HFFc6 (cell line): Measurements from ENCODE around the gene AKAP13. TPM values are rescaled to one million over a fixed set of nuclear protein-coding genes. Genes with fewer than 3 reads are reported as not detected.
A peak's percentile ranks its signal among the peaks of the same experiment; 100 is the strongest.

Experiments
- DNase-seq: peaks from one replicate; pipeline ENCODE4 v3.0.0-alpha.2; 2018
- H3K27ac Mint-ChIP-seq: 2 replicates; pipeline ENCODE4 v1.8.0; 2020; ENCODE audit warnings: mild to moderate bottlenecking, mixed read lengths
- H3K27me3 Mint-ChIP-seq: 2 replicates; pipeline ENCODE4 v1.8.0; 2021; ENCODE audit warnings: mild to moderate bottlenecking, moderate library complexity, mixed read lengths; ENCODE audit not compliant: insufficient read depth
- H3K36me3 Mint-ChIP-seq: 2 replicates; pipeline ENCODE4 v1.8.0; 2021; ENCODE audit warnings: low read depth, mixed read lengths
- H3K4me1 Mint-ChIP-seq: 2 replicates; pipeline ENCODE4 v1.8.0; 2020; ENCODE audit warnings: low read depth, mixed read lengths
- H3K4me3 Mint-ChIP-seq: 2 replicates; pipeline ENCODE4 v1.8.0; 2020; ENCODE audit warnings: mild to moderate bottlenecking, moderate library complexity, mixed read lengths
- H3K9me3 Mint-ChIP-seq: 2 replicates; pipeline ENCODE4 v1.8.0; 2020; ENCODE audit warnings: mild to moderate bottlenecking, mixed read lengths
- total RNA-seq, 6 experiments: library from RNA; stranded (reverse); fragmentation: NEBNext Ultra II Directional; extraction: Animal tissue kit (Norgen Biotek cat#: 25700); gene quantifications; 2 replicates in 1 of 6; 3 replicates in 5 of 6; pipeline ENCODE4 v1.2.3, GENCODE V29; 2021
- TF ChIP-seq, protein P1 (sequence below): fragments of 200-600 bp; sonication (generic); IDR thresholded peaks from 2 replicates; pipeline ENCODE4 v1.5.0; 2021; ENCODE audit warnings: antibody characterized with exemption, mild to moderate bottlenecking

Gene AKAP13
- total RNA-seq, 6 experiments from 2014 or later = 29.0 to 51.3 (median 35.6) TPM

DNA sequence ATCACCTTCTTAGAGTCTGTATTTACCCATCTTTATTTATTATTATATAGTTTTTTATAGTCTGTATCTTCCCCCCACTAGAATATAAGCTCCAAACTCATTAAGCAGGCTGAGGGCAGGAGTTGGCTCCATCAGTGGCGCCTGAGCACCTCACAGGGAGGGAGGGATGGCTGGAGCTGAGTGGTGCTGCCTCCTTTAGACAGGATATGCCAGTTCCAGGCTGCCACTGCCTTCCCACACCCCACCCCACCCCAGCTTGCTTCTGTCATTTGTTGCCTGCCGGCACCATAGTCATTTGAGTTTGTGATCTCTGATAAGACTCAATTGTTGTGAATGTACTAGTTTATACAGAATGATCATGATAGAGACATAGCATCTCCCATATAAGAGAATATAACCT lies 328.8 kb downstream of the AKAP13 start:
- Mint-ChIP-seq H3K4me1 (peaks cover 45% of the 10 kb centered on the region), H3K27ac (no peak overlapping the region), H3K36me3 (peaks cover 18% of the 10 kb centered on the region)

DNA sequence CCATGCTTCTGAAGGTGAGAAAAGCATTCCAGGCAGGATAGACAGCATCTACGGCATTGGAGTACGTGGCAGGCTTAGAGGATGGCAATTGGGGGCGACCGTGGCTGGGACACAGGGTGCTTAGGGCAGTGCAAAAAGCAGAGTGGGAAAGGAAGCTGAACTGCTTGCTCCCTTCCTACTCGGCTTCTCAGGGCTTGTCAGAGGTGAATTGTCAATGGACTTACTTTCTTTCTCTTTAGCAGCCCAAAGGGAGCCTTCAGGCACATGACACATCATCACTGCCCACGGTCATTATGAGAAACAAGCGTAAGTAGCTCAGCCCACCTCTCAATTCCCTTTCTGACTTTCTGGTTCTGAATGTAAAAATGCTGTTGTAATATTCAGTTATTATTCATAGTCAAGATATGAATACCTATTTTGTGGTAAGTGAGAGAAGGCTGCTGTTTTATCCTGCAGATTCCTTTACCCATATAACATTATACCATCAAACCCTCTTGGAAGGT lies 330.0 kb downstream of the AKAP13 start:
- TF ChIP-seq, protein P1, sequence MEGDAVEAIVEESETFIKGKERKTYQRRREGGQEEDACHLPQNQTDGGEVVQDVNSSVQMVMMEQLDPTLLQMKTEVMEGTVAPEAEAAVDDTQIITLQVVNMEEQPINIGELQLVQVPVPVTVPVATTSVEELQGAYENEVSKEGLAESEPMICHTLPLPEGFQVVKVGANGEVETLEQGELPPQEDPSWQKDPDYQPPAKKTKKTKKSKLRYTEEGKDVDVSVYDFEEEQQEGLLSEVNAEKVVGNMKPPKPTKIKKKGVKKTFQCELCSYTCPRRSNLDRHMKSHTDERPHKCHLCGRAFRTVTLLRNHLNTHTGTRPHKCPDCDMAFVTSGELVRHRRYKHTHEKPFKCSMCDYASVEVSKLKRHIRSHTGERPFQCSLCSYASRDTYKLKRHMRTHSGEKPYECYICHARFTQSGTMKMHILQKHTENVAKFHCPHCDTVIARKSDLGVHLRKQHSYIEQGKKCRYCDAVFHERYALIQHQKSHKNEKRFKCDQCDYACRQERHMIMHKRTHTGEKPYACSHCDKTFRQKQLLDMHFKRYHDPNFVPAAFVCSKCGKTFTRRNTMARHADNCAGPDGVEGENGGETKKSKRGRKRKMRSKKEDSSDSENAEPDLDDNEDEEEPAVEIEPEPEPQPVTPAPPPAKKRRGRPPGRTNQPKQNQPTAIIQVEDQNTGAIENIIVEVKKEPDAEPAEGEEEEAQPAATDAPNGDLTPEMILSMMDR = no peak
- Mint-ChIP-seq H3K4me1 (peaks cover 37% of the 10 kb centered on the region), H3K9me3 (no peaks in the 10 kb centered on the region), H3K36me3 (peaks cover 14% of the 10 kb centered on the region; the same call in 1 of the 2 replicates), H3K27ac (peak overlapping the region; percentile 22; the same call in 1 of the 2 replicates), H3K27me3 (peaks cover 2% of the 10 kb centered on the region; the same call in 1 of the 2 replicates), H3K4me3 (no peak overlapping the region)
- DNase-seq = no peak

More for the DNA sequence above, 328.8 kb downstream of the AKAP13 start:
- TF ChIP-seq, protein P1 = no peak
- Mint-ChIP-seq H3K4me3 (no peak overlapping the region; the same call in 1 of the 2 replicates), H3K27me3 (peaks cover 2% of the 10 kb centered on the region; the same call in 1 of the 2 replicates), H3K9me3 (no peaks in the 10 kb centered on the region)
- no peak for DNase-seq

DNA sequence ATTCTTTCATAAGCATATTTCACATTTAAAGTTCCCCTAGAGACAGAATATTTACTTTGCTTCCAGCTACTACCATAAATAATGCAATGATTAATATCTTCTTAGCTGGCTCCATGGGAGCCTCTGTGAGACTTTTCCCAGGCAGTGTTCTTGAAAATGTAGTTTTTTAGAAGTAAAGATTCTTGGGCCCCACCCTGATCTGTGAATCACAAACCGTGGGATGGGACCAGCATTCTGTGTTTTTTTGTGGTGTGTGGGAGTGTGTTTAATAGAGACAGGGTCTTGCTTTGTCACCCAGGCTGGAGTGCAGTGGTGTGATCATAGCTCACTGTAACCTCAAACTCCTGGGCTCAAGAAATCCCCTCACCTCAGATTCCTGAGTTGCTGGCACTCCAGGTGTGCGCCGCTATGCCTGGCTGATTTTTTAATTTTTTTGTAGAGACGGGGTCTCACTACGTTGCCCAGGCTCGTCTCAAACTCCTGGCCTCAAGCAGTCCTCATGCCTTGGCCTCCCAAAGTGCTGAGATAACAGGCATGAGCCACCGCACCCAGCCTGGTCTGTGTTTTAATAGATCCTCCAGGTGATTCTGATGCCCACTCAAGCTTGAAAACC lies 331.3 kb downstream of the AKAP13 start:
- Mint-ChIP-seq H3K27me3 (peaks cover 2% of the 10 kb centered on the region; the same call in 1 of the 2 replicates), H3K27ac (0 out of 2 replicates have a peak overlapping the region, but pooled peaks have one; percentile 24), H3K4me3 (no peak overlapping the region), H3K9me3 (no peaks in the 10 kb centered on the region), H3K4me1 (peaks cover 32% of the 10 kb centered on the region), H3K36me3 (peaks cover 14% of the 10 kb centered on the region)
- TF ChIP-seq, protein P1 = no peak
- no peak for DNase-seq

DNA sequence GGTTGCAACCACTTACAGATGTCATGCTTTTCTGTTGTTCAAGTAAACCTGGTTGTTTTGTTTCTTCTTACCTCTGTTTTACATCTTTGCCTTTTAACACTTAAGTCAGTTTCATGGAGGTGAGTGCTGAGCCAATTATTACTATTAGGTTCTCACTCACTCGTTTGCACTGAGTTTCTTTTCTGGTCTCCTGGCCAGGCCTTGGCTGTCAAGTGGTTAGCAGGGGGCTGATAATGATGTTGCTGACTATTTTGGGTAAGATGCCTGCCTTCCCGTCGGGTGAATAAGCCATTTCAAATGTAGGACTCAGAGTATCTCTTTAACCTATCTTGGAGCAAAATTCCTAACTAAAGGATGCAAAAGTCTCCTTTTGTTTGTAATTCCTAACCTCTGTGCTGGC lies 335.9 kb downstream of the AKAP13 start:
- no peak overlapping the region for H3K4me3 Mint-ChIP-seq
- H3K27me3 Mint-ChIP-seq = no peaks in the 10 kb centered on the region
- TF ChIP-seq, protein P1 = no peak
- no peak for DNase-seq
- H3K36me3 Mint-ChIP-seq = peaks cover 23% of the 10 kb centered on the region
- H3K9me3 Mint-ChIP-seq = no peaks in the 10 kb centered on the region
- no peak overlapping the region for H3K27ac Mint-ChIP-seq
- peaks cover 17% of the 10 kb centered on the region for H3K4me1 Mint-ChIP-seq

DNA sequence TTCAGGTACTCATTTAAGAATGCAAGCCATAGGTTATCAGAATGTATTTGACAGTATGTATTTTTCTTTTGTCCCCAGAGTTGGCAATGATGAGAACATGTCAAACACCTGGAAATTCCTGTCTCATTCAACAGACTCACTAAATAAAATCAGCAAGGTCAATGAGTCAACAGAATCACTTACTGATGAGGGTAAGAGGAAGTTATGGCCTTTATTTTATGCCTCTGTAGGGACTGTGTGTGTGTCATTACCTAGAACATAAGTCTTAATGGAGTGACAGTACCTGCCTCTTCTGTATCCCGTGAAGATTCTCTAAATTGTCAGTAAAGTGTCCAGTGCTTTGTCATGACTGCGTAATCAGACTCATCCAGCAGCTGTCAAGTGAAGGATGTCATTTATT lies 336.8 kb downstream of the AKAP13 start:
- no peak for DNase-seq
- H3K9me3 Mint-ChIP-seq = no peaks in the 10 kb centered on the region
- no peaks in the 10 kb centered on the region for H3K27me3 Mint-ChIP-seq
- no peak overlapping the region for H3K4me3 Mint-ChIP-seq
- no peak overlapping the region for H3K27ac Mint-ChIP-seq
- H3K4me1 Mint-ChIP-seq = peaks cover 12% of the 10 kb centered on the region; the same call in 1 of the 2 replicates
- TF ChIP-seq, protein P1 = no peak
- peaks cover 24% of the 10 kb centered on the region for H3K36me3 Mint-ChIP-seq
